K562 treated with DMSO at 1 percent for 48 hours (cell line): ENCODE data around the gene UXT. TPM values are rescaled to one million over a fixed set of nuclear protein-coding genes. Genes with fewer than 3 reads are reported as not detected.

Source experiments
- total RNA-seq: library from RNA; unstranded; fragments of 300-600 nt; gene quantifications from 2 replicates; pipeline ENCODE4 v1.2.3, GENCODE V29; 2022; ENCODE audit warnings: low replicate concordance; ENCODE audit errors: extremely low read depth

Gene UXT, protein sequence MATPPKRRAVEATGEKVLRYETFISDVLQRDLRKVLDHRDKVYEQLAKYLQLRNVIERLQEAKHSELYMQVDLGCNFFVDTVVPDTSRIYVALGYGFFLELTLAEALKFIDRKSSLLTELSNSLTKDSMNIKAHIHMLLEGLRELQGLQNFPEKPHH
- total RNA-seq = 1,465 TPM in 1 of 2 replicates, not detected in the other

DNA sequence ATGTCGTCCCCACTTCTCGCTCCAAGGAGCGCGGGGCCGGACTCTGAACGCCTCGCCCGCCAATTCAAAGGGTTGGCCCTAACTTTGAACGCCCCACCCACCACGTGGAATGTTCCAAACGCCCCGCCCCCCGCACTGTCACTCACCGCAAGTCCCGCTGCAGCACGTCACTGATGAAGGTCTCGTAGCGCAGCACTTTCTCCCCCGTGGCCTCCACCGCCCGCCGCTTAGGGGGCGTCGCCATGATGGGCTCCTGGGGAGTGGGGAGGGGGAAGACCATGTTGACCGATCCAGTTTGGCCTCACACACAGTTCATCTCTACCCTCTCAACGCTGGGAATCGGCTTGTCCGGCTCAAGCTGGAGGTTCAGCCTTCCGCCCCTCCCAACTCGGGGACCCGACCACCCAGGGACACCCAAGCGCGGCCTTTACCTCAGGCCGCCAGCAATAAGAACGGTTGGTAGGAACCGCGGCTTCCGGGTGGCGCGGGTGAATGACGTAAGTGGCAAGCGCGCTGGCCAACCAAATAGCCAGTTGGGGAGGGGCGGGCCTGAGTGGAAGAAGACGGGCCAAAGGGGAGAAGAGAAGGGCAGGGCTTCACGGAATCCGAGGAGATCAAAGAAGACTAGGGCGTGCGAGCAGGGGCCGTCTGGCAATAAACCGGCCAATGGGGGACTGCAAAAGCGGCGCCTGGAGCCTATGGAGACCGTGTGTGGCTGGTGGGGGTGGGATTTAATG is at the start of gene UXT:
Gene UXT, minus strand, starts transcription at position 497 of the 737 bp plus-strand sequence. Its CDS starts 253 bp downstream, at position 244.

GRCh38 chrX:47650164-47651042 is 8.6 kb downstream of the UXT start, which contains the start of gene ELK1:
TSS of gene ELK1 (minus strand) at chrX:47650563. CDS start at chrX:47641441, 9,122 bp downstream.

DNA sequence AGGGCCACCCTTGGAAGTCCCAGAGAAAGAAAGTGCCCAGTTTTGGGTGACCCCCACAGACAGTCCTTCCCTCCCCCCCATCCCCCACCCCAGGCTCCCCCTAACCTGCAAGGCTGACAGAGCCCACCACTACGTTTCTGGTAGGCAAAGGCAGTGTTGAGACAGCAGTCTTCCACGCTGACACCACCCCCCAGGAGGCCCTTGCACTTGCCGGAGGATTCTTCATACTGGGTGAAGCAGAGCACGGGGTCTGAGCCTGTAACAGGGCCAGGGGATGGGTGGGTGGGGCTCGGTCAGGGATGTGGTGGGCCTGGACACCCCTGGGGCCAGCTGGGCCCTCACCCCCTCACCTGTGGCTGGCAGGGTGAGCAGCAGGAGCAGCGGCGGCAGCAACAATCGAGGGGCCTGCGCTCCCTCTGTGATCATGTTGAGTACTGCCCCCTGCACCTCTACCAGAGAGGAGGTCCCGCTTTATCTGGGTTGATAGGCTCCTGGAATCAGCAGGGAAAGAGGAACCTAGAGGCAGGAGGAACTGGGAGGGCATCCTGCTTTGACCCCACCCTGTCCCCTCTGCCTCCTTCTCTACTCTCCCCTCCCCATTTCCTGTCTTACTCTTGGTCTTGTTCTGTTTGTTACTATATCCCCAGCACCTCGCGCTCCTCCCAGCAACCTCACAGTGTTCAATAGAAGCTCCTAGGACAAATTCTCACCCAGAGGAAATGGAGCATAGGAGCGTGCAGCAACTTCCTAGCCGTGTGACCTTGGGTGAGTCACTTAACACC is 29.4 kb downstream of the UXT start, which contains the start of gene CFP:
Gene CFP, minus strand, starts transcription at position 512 of the 782 bp plus-strand sequence. Its CDS starts 86 bp downstream, at position 426.

DNA sequence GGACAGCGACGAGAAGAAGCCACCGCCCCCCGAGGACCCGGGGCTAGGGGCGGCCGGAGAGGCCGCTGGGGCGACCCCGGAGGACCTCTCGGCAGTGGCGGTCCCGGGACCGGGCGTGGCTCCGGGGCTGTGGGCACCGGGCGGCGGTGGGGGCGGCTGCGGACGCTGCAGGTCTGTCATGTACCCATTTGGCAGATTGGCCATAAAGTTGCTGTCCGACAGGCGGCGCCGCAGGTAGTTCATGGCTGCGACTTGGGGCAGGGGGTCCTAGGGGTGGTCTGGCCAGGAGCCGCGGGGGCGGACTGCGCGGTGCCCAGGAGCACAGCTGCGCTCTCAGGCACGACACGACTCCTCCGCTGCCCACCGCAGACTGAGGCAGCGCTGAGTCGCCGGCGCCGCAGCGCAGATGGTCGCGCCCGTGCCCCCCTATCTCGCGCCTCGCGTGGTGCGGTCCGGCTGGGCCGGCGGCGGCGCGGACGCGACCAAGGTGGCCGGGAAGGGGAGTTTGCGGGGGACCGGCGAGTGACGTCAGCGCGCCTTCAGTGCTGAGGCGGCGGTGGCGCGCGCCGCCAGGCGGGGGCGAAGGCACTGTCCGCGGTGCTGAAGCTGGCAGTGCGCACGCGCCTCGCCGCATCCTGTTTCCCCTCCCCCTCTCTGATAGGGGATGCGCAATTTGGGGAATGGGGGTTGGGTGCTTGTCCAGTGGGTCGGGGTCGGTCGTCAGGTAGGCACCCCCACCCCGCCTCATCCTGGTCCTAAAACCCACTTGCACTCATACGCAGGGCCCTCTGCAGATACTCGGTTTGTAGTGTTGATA is 39.3 kb downstream of the UXT start, which contains the start of gene SYN1:
Gene SYN1, minus strand, starts transcription at position 372 of the 817 bp plus-strand sequence. Its CDS starts 129 bp downstream, at position 243.

Other genes starting within 250 kb of the UXT start
- gene ZNF41, start 176.0 kb downstream of the UXT start, total RNA-seq = not detected in 2 replicates
- not detected in 2 replicates for gene ARAF, start 98.0 kb downstream of the UXT start, total RNA-seq
- gene TIMP1, start 76.7 kb downstream of the UXT start, total RNA-seq = not detected in 2 replicates
- not detected in 2 replicates for gene SYN1, start 39.3 kb downstream of the UXT start, total RNA-seq
- not detected in 2 replicates for gene CFP, start 29.2 kb downstream of the UXT start, total RNA-seq
- not detected in 2 replicates for gene ELK1, start 8.6 kb downstream of the UXT start, total RNA-seq
- gene ZNF81, start 177.7 kb upstream of the UXT start, total RNA-seq = not detected in 2 replicates